Measurements from ENCODE around the gene OMG.

OMG gene

DNA sequence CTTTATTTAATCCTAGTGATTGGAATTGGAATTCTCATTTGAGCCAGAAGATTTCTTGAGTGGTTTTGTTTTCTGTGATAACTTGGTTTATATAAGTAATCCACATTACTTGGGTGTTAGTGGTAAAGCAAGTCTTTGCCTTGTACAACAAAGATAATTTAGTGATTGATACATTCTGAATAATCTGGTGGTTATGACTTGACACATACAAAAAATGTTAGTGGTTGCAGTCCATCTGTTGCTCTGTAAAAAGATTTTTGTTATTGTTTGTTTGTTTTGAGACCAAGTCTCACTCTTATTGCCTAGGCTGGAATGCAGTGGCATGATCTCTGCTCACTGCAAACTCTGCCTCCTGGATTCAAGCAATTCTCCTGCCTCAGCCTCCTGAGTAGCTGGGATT lies 13.2 kb downstream of the OMG start:
- no peak overlapping the region for H3K27ac ChIP-seq (ENCODE audit: low read depth, low read length, poor library complexity, severe bottlenecking)
- no peaks in the 10 kb centered on the region for H3K9me3 ChIP-seq (ENCODE audit: low read length)
- H3K4me3 ChIP-seq (ENCODE audit: low read depth, low read length, poor library complexity, severe bottlenecking): no peak overlapping the region
- H2AFZ ChIP-seq (ENCODE audit: low read length): no peak overlapping the region
- H4K20me1 ChIP-seq (ENCODE audit: insufficient read depth, low read length): no peaks in the 10 kb centered on the region
- no peaks in the 10 kb centered on the region; the same call in 1 of the 2 replicates for H3F3A ChIP-seq (ENCODE audit: insufficient read depth, low read length)
- no peak overlapping the region for H3K4me2 ChIP-seq (ENCODE audit: low read length)
- no peaks in the 10 kb centered on the region for H3K79me2 ChIP-seq (ENCODE audit: insufficient read depth, low read length)
- no peak for TF ChIP-seq EZH2 (IDR thresholded peaks at IDR 0.05; ENCODE audit: borderline replicate concordance, low read length)
- TF ChIP-seq, protein P1, sequence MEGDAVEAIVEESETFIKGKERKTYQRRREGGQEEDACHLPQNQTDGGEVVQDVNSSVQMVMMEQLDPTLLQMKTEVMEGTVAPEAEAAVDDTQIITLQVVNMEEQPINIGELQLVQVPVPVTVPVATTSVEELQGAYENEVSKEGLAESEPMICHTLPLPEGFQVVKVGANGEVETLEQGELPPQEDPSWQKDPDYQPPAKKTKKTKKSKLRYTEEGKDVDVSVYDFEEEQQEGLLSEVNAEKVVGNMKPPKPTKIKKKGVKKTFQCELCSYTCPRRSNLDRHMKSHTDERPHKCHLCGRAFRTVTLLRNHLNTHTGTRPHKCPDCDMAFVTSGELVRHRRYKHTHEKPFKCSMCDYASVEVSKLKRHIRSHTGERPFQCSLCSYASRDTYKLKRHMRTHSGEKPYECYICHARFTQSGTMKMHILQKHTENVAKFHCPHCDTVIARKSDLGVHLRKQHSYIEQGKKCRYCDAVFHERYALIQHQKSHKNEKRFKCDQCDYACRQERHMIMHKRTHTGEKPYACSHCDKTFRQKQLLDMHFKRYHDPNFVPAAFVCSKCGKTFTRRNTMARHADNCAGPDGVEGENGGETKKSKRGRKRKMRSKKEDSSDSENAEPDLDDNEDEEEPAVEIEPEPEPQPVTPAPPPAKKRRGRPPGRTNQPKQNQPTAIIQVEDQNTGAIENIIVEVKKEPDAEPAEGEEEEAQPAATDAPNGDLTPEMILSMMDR (IDR thresholded peaks at IDR 0.05; ENCODE audit: low read length): no peak
- no peak overlapping the region for H3K9ac ChIP-seq (ENCODE audit: low read length)
- H3K4me1 ChIP-seq (ENCODE audit: insufficient read depth, low read length, severe bottlenecking): no peaks in the 10 kb centered on the region
- H3K27me3 ChIP-seq (ENCODE audit: insufficient read depth, low read length): no peaks in the 10 kb centered on the region
- no peaks in the 10 kb centered on the region for H3K9me2 ChIP-seq (ENCODE audit: low read depth, low read length)
- no peaks in the 10 kb centered on the region; the same call in 1 of the 2 replicates for H3K36me3 ChIP-seq (ENCODE audit: insufficient read depth, low read length)

DNA sequence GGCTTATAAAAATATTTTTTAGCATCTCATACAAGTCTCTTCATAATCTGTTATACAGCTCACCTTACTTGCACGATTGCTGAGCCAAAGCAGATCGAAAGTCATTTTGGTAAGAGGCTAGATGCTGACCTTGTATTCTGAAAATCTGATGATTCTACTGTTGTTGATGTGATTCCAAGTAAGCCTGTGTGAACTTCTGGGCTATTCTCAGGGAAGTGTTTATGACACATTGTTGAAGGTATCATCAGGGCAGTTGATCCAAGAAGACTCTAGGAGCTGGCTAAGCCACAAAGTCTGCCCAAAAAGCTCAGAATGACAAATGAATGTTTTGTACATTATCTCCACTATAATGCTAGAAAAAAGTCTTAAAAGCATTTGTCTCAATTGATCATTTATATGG lies 16.0 kb downstream of the OMG start:
- H4K20me1 ChIP-seq (ENCODE audit: insufficient read depth, low read length): no peaks in the 10 kb centered on the region
- no peak overlapping the region for H3K4me3 ChIP-seq (ENCODE audit: low read depth, low read length, poor library complexity, severe bottlenecking)
- no peaks in the 10 kb centered on the region for H3K79me2 ChIP-seq (ENCODE audit: insufficient read depth, low read length)
- TF ChIP-seq, protein P1 (IDR thresholded peaks at IDR 0.05; ENCODE audit: low read length): no peak
- TF ChIP-seq EZH2 (IDR thresholded peaks at IDR 0.05; ENCODE audit: borderline replicate concordance, low read length): no peak
- H3K4me1 ChIP-seq (ENCODE audit: insufficient read depth, low read length, severe bottlenecking): no peaks in the 10 kb centered on the region
- no peaks in the 10 kb centered on the region for H3K9me3 ChIP-seq (ENCODE audit: low read length)
- H3K27ac ChIP-seq (ENCODE audit: low read depth, low read length, poor library complexity, severe bottlenecking): no peak overlapping the region
- H2AFZ ChIP-seq (ENCODE audit: low read length): no peak overlapping the region
- H3K4me2 ChIP-seq (ENCODE audit: low read length): no peak overlapping the region
- H3F3A ChIP-seq (ENCODE audit: insufficient read depth, low read length): no peaks in the 10 kb centered on the region; the same call in 1 of the 2 replicates
- no peaks in the 10 kb centered on the region for H3K27me3 ChIP-seq (ENCODE audit: insufficient read depth, low read length)
- no peak overlapping the region for H3K9ac ChIP-seq (ENCODE audit: low read length)
- no peaks in the 10 kb centered on the region for H3K9me2 ChIP-seq (ENCODE audit: low read depth, low read length)
- no peaks in the 10 kb centered on the region; the same call in 1 of the 2 replicates for H3K36me3 ChIP-seq (ENCODE audit: insufficient read depth, low read length)

DNA sequence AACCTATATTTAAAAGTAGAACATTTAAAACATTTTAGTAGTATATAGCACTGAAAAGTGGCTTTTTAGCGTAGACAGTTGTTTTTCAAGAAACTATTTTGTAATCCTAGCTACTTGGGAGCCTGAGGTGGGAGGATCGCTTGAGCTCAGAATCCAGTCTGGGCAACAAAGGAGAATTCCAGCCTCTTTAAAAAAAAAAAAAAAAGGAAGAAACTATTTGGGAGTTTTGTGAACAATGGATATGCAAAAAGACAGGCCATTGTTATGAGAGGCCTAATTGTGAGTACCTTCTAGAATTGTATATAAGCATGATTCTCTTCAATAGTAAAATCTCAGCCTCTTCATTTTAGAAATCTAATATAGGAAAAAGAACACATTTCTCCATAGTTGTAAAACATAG lies 17.6 kb downstream of the OMG start:
- Histone ChIP-seq H3K4me2 (ENCODE audit: low read length) (no peak overlapping the region), H3K9me2 (ENCODE audit: low read depth, low read length) (no peaks in the 10 kb centered on the region), H3K79me2 (ENCODE audit: insufficient read depth, low read length) (no peaks in the 10 kb centered on the region), H3K4me3 (ENCODE audit: low read depth, low read length, poor library complexity, severe bottlenecking) (no peak overlapping the region), H4K20me1 (ENCODE audit: insufficient read depth, low read length) (no peaks in the 10 kb centered on the region), H3K9me3 (ENCODE audit: low read length) (no peaks in the 10 kb centered on the region), H3K36me3 (ENCODE audit: insufficient read depth, low read length) (no peaks in the 10 kb centered on the region; the same call in 1 of the 2 replicates), H3K27ac (ENCODE audit: low read depth, low read length, poor library complexity, severe bottlenecking) (no peak overlapping the region), H3K9ac (ENCODE audit: low read length) (no peak overlapping the region), H3K27me3 (ENCODE audit: insufficient read depth, low read length) (no peaks in the 10 kb centered on the region), H2AFZ (ENCODE audit: low read length) (no peak overlapping the region), H3K4me1 (ENCODE audit: insufficient read depth, low read length, severe bottlenecking) (no peaks in the 10 kb centered on the region), H3F3A (ENCODE audit: insufficient read depth, low read length) (no peaks in the 10 kb centered on the region)
- no peak for TF ChIP-seq EZH2 (IDR thresholded peaks at IDR 0.05; ENCODE audit: borderline replicate concordance, low read length)
- TF ChIP-seq, protein P1 (IDR thresholded peaks at IDR 0.05; ENCODE audit: low read length): no peak

Measured in OCI-LY1 (cell line).